Heart left ventricle (tissue), 16 donors: Measurements from ENCODE around the gene SIN3A. TPM values are rescaled to one million over a fixed set of nuclear protein-coding genes. Genes with fewer than 3 reads are reported as not detected.

ENCODE experiments used
- ATAC-seq, 4 donors: fragments of 200-7000 bp; cut with Tn5 transposase; one replicate each; pipeline ENCODE4 v1.9.1; 2020 to 2022; ENCODE audit warnings: moderate library complexity in 4 of 4, mild to moderate bottlenecking in 3 of 4, moderate number of reproducible peaks in 1 of 4
- DNase-seq, 5 donors: peaks; one replicate each; pipeline ENCODE4 v3.0.0-alpha.2; 2020
- H3K27ac ChIP-seq, 12 donors: fragments of 200-600 bp; sonication (generic) in 4 of 12; one replicate each; pipeline versions ENCODE4 v1.5.0 to v1.8.0; 2016 to 2022; ENCODE audit warnings: mild to moderate bottlenecking in 2 of 12
- H3K27me3 ChIP-seq, 9 donors: fragments of 200-600 bp; sonication (generic) in 2 of 9; one replicate each; pipeline versions ENCODE4 v1.5.1 to v1.8.0; 2016 to 2022; ENCODE audit warnings: mild to moderate bottlenecking in 3 of 9
- H3K36me3 ChIP-seq, 9 donors: fragments of 200-600 bp; sonication (generic) in 2 of 9; one replicate each; pipeline versions ENCODE4 v1.5.0 to v1.8.0; 2018 to 2022; ENCODE audit warnings: mild to moderate bottlenecking in 2 of 9
- H3K4me1 ChIP-seq, 12 donors: fragments of 200-600 bp; sonication (generic) in 4 of 12; one replicate each; pipeline versions ENCODE4 v1.5.0 to v1.8.0; 2016 to 2022; ENCODE audit warnings: mild to moderate bottlenecking in 3 of 12
- H3K4me3 ChIP-seq, 12 donors: fragments of 200-600 bp; sonication (generic) in 4 of 12; one replicate each; pipeline versions ENCODE4 v1.5.0 to v1.8.0; 2017 to 2022; ENCODE audit warnings: mild to moderate bottlenecking in 9 of 12, moderate library complexity in 4 of 12
- H3K9me3 ChIP-seq, 12 donors: fragments of 200-600 bp; sonication (generic) in 4 of 12; one replicate each; pipeline versions ENCODE4 v1.5.0 to v1.8.0; 2016 to 2022; ENCODE audit warnings: mild to moderate bottlenecking in 1 of 12
- POLR2A ChIP-seq, 2 donors: fragments of 450-650 bp; IDR thresholded peaks; one replicate each; pipeline ENCODE4 v1.6.1; 2017; ENCODE audit warnings: antibody characterized with exemption in 2 of 2, mild to moderate bottlenecking in 2 of 2, moderate library complexity in 2 of 2
- WGBS, 4 donors: extraction: QIAGEN DNeasy Blood & Tissue Kit in 2 of 4; methylation state at CpG; one replicate each; pipeline versions ENCODE4 v1.1.5 to v1.1.7; 2013 to 2018; 5-methylcytosine and 5-hydroxymethylcytosine counted together
- intact Hi-C, 10 donors: fragments of 100-400 bp; cut with DNase I; formaldehyde crosslinking; loops; one replicate each; pipeline versions ENCODE4 v1.11.1 to v1.14.2; 2022
- polyA plus RNA-seq, 2 donors: library from polyadenylated mRNA; stranded (reverse); fragments of 200-250 nt; gene quantifications; one replicate each; pipeline ENCODE4 v1.2.3, GENCODE V29; 2013
- total RNA-seq, 9 donors: library from RNA; depleted of rRNA in 2 of 9; stranded (reverse); fragments of >200 nt in 2 of 9; fragmentation: NEBNext Ultra II Directional in 3 of 9; extraction: Animal tissue kit (Norgen Biotek cat#: 25700) in 3 of 9; gene quantifications; one replicate each; pipeline versions ENCODE4 v1.1.0 to v1.2.4, GENCODE V29; 2016 to 2023
- TF ChIP-seq, protein P1 (sequence below), 12 donors: fragments of 200-600 bp; sonication (generic) in 4 of 12; IDR thresholded peaks; one replicate each; pipeline versions ENCODE4 v1.5.0 to v1.8.0; 2018 to 2022; ENCODE audit warnings: antibody characterized with exemption in 12 of 12, mild to moderate bottlenecking in 5 of 12
- donor health status: ischemic (EF 13 %, LVEDD 7.1; RV severe dilation, severe dysfunction).
- donor health status: healthy with polysubstance abuse.
- donor health status: DM: no; HTN: yes; CAD: no.
- donor health status: DM: no; HTN: no; CAD: no.
- donor health status: ischemic (EF 25% LVEDD 6.9; RV normal size, moderate dysfunction).
- donor health status: ischemic (EF 25% LVEDD 5.7; RV mildly dilated, moderate dysfunction).
- donor health status: healthy.
- donor health status: DM: yes; HTN: yes; CAD: no.
- donor health status: ischemic (EF 35%, LVEDD 5.7; RV mildly dilated, moderate dysfunction).
- donor health status: nonischemic (EF 11% LVEDD 7.7; RV severe dilation, severe dysfunction).
- donor health status: DM: yes; HTN: yes; CAD: no.
- donor health status: PGD.
- donor health status: ischemic (EF 29% LVEDD 5.4; RV normal size, mild dysfunction).
- donor health status: nonischemic (EF 23%, LVEDD 6.1; RV moderate dilation, normal function).

Gene SIN3A
- total and polyA plus RNA-seq, 11 donors = 5.6 to 43.5 (median 31.3) TPM

DNA sequence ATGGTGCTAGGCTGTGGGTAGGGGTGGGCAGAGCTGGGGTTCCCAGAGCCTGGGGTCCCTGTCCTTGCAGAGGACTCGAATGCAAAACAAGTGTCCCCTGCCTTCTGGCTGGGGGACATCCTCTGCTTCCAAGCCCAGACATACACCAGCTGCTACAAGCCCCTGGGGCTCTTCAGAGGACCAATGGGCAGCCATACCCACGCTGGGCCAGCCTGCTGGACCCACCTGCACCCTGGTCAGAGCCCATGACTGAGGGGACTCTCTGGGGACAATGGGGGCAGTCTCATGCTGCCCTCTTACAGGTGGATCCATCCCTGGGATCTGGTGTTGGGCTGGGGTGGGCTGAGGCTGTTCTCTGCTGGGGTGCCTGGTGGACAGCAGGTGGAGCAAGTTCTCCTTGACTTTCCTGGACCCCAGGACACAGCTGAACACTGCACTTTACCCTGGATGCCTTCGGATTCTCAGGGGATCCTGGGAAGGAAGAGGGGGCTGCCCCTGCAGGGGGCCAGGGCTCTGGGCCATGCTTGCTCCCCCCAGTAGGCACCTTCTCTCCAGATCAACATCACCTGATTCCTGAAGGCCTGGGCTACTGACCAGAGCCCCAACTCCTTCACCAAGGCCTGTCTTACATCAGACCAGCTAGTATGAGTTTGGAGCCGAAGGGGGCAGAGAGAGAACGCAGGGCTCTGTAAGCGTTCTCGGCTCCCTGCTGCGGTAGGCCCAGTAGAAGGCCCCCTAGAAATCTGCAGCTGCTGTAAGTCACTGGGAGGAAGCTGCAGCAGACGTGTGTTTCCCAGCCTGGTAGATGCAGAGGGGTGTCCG, 122.8 kb downstream of the SIN3A start:
- DNase-seq (no peak), ATAC-seq (no peak)
- 57 to 75% (median 71%) methylated on average over 5 to 10 of the region's 10 CpGs for WGBS, 4 donors
- Histone ChIP-seq H3K4me3 (no peak overlapping the region), H3K9me3 (no peaks in the 10 kb centered on the region), H3K27ac (no peak overlapping the region), H3K36me3 (no peaks in the 10 kb centered on the region), H3K27me3 (no peaks in the 10 kb centered on the region), H3K4me1 (no peaks in the 10 kb centered on the region)
- TF ChIP-seq, protein P1, sequence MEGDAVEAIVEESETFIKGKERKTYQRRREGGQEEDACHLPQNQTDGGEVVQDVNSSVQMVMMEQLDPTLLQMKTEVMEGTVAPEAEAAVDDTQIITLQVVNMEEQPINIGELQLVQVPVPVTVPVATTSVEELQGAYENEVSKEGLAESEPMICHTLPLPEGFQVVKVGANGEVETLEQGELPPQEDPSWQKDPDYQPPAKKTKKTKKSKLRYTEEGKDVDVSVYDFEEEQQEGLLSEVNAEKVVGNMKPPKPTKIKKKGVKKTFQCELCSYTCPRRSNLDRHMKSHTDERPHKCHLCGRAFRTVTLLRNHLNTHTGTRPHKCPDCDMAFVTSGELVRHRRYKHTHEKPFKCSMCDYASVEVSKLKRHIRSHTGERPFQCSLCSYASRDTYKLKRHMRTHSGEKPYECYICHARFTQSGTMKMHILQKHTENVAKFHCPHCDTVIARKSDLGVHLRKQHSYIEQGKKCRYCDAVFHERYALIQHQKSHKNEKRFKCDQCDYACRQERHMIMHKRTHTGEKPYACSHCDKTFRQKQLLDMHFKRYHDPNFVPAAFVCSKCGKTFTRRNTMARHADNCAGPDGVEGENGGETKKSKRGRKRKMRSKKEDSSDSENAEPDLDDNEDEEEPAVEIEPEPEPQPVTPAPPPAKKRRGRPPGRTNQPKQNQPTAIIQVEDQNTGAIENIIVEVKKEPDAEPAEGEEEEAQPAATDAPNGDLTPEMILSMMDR (IDR thresholded peaks at IDR 0.05) = no peak
- TF ChIP-seq POLR2A (IDR thresholded peaks at IDR 0.05) = no peak
- intact Hi-C loops = loop anchor here in 2 of 10 donors (10.0 kb wide), 1 partner anchor 94 kb away; no protein-coding TSS in a partner anchor

DNA sequence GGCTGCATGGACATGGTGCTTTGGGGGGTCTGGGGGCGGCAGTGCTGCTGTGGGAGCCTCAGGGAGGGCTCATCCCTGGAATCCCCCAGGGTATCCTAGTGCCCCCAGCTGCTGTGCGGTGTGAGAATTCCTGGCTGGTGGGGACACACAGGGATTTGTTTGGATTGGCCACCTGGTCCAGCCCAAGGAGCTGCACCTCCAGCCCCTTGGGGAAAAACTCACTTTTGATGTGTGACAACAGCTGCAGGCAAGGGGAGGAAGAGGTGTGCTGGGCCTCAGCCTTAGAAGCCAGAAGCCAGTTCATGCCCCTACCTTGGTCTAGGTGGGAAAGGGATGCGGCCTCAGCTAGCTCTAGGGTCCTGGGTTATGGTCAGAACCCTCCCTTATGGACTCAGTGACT, 124.0 kb downstream of the SIN3A start:
- Histone ChIP-seq H3K4me1 (no peaks in the 10 kb centered on the region), H3K36me3 (no peaks in the 10 kb centered on the region), H3K27ac (no peak overlapping the region), H3K4me3 (no peak overlapping the region), H3K9me3 (no peaks in the 10 kb centered on the region), H3K27me3 (no peaks in the 10 kb centered on the region)
- no peak for ATAC-seq
- 76 to 100% (median 87%) methylated on average over 1 to 3 of the region's 3 CpGs for WGBS, 4 donors
- intact Hi-C loops = loop anchor here in 2 of 10 donors (10.0 kb wide), 1 partner anchor 93 kb away; no protein-coding TSS in a partner anchor
- TF ChIP-seq POLR2A (IDR thresholded peaks at IDR 0.05) = no peak
- TF ChIP-seq, protein P1 (IDR thresholded peaks at IDR 0.05) = no peak
- DNase-seq = no peak

DNA sequence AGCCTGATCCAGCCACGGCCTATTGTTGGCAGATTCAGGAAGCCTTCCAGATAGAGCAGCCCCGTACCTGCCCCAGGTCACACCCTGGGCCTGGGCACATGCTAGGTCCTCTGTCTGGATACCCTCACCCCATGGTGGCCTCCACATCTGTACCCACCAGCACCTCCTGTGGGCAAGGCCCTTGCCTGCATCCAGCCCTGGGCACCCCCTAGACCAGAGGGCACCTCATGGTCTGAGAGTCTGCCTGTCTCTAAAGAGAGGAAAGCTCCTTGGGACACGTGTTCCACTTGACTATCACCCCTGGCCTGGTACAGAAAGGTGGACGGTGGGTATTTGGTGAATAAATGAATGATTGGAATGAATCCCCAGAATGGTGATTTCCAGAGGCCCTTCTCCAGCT, 124.5 kb downstream of the SIN3A start:
- no peaks in the 10 kb centered on the region for H3K36me3 ChIP-seq
- intact Hi-C loops = loop anchor here in 2 of 10 donors (10.0 kb wide), 1 partner anchor 92 kb away; no protein-coding TSS in a partner anchor
- no peak for ATAC-seq
- H3K27me3 ChIP-seq = no peaks in the 10 kb centered on the region
- 71 to 88% (median 78%) methylated on average over 4 of the region's 4 CpGs for WGBS, 4 donors
- DNase-seq = no peak
- H3K4me3 ChIP-seq = no peak overlapping the region
- H3K9me3 ChIP-seq = no peaks in the 10 kb centered on the region
- H3K4me1 ChIP-seq = no peaks in the 10 kb centered on the region
- H3K27ac ChIP-seq = no peak overlapping the region
- TF ChIP-seq, protein P1 (IDR thresholded peaks at IDR 0.05) = no peak
- TF ChIP-seq POLR2A (IDR thresholded peaks at IDR 0.05) = no peak

DNA sequence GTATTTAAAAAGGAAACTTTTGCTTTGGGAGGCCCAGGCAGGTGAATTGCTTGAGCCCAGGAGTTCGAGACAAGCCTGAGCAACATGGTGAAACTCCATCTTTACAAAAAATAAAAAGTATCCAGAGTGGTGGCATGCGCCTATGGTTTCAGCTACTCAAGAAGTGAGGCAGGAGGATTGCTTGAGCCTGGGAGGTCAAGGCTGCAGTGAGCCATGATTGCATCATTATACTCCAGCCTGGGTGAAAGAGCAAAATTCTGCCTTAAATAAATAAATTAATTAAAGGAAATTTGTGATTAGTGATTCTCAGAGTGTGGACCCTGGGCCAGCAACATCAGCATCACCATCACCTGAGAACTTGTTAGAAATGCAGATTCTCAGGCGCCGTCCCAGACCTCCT, 125.6 kb downstream of the SIN3A start:
- Histone ChIP-seq H3K36me3 (no peaks in the 10 kb centered on the region), H3K9me3 (no peaks in the 10 kb centered on the region), H3K4me3 (no peak overlapping the region), H3K4me1 (no peaks in the 10 kb centered on the region), H3K27me3 (no peaks in the 10 kb centered on the region), H3K27ac (no peak overlapping the region)
- 83 to 96% (median 90%) methylated on average over 4 of the region's 4 CpGs for WGBS, 4 donors
- ATAC-seq (no peak), DNase-seq (no peak)
- no peak for TF ChIP-seq POLR2A (IDR thresholded peaks at IDR 0.05)
- TF ChIP-seq, protein P1 (IDR thresholded peaks at IDR 0.05) = no peak
- intact Hi-C loops = loop anchor here in 2 of 10 donors (10.0 kb wide), 1 partner anchor 91 kb away; no protein-coding TSS in a partner anchor
